Ascending aorta (tissue), 2 donors: ENCODE measurements around the gene YY1AP1. TPM values are rescaled to one million over a fixed set of nuclear protein-coding genes. Genes with fewer than 3 reads are reported as not detected.
A peak's percentile ranks its signal among the peaks of the same experiment; 100 is the strongest.
"Not testable (repeated sequence)": the region's sequence is repeated elsewhere in the genome, so short reads cannot be mapped to it uniquely, and the experiment has no call there.

Experiments used
- DNase-seq, 2 donors: peaks; one replicate each; pipeline ENCODE4 v3.0.0-alpha.2; 2019; ENCODE audit warnings: low spot score in 2 of 2
- H3K27ac ChIP-seq, 2 donors: fragments of 200-600 bp; sonication (generic); one replicate each; pipeline ENCODE4 v1.5.1; 2016 to 2017; ENCODE audit warnings: mild to moderate bottlenecking in 1 of 2
- H3K27me3 ChIP-seq: fragments of 200-600 bp; sonication (generic); one replicate; pipeline ENCODE4 v1.5.1; 2017
- H3K36me3 ChIP-seq, 2 donors: fragments of 200-600 bp; sonication (generic); one replicate each; pipeline ENCODE4 v1.5.1; 2016
- H3K4me1 ChIP-seq, 2 donors: fragments of 200-600 bp; sonication (generic); one replicate each; pipeline ENCODE4 v1.5.1; 2016 to 2017; ENCODE audit warnings: mild to moderate bottlenecking in 1 of 2
- H3K4me3 ChIP-seq, 2 donors: fragments of 200-600 bp; sonication (generic); one replicate each; pipeline ENCODE4 v1.5.1; 2016 to 2017; ENCODE audit warnings: mild to moderate bottlenecking in 1 of 2
- H3K9me3 ChIP-seq, 2 donors: fragments of 200-600 bp; sonication (generic); one replicate each; pipeline ENCODE4 v1.5.1; 2016
- intact Hi-C: fragments of 100-400 bp; cut with DNase I; formaldehyde crosslinking; loops from one replicate; pipeline ENCODE4 v1.15.1; 2023
- total RNA-seq: library from RNA; depleted of rRNA; stranded (reverse); fragments of >200 nt; gene quantifications from one replicate; pipeline ENCODE4 v1.1.0, GENCODE V29; 2016
- TF ChIP-seq, protein P1 (sequence below), 3 experiments: fragments of 200-600 bp in 2 of 3; fragments of 450-650 bp in 1 of 3; sonication (generic) in 2 of 3; IDR thresholded peaks; one replicate each; pipeline ENCODE4 v1.5.1; 2016 to 2019; ENCODE audit warnings: antibody characterized with exemption in 3 of 3, mild to moderate bottlenecking in 1 of 3, moderate library complexity in 1 of 3

YY1AP1 gene, protein sequence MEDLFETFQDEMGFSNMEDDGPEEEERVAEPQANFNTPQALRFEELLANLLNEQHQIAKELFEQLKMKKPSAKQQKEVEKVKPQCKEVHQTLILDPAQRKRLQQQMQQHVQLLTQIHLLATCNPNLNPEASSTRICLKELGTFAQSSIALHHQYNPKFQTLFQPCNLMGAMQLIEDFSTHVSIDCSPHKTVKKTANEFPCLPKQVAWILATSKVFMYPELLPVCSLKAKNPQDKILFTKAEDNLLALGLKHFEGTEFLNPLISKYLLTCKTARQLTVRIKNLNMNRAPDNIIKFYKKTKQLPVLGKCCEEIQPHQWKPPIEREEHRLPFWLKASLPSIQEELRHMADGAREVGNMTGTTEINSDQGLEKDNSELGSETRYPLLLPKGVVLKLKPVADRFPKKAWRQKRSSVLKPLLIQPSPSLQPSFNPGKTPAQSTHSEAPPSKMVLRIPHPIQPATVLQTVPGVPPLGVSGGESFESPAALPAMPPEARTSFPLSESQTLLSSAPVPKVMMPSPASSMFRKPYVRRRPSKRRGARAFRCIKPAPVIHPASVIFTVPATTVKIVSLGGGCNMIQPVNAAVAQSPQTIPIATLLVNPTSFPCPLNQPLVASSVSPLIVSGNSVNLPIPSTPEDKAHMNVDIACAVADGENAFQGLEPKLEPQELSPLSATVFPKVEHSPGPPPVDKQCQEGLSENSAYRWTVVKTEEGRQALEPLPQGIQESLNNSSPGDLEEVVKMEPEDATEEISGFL
- total RNA-seq: 24.2 TPM

DNA sequence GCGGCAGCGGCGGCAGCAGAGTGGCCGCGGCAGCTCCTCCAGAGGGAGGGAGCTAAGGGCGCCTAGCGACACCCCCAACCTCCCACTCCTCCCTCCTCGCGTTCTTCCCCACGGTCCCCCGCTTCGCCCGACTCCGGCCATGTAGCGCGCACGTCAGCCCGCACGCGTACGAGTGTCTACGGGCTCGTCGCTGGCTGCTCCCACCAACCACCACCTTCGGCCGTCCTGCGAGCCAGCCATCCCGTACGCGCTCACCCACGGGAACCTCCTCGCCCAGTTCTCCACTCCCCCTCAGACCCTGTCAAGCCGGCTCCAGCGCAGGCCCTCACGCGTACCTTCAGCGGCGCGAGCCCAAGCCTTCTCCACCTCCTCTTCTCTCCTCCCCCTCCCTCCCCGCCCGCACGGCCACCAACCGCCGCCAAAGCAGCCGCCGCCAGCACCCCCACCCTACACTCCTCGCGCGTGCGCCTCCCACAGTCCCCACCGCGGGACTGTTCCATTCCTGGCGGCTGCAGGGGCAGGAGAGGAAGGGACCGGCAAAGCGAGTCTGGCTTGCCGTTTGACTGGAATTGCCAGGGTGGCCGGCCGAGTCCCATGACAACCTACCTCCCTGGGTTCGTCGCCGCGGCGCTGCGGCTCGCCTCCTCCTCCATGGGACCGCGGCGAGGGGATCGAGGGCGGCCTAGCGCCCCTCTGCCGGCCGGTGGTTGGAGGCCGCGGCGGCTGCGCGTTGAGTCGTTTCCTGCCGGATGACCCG is at the start of gene YY1AP1:
Gene YY1AP1 (minus strand): TSS at position 451 of the 757 bp plus-strand sequence. CDS start 8,338 bp downstream, outside the sequence.
- peak within 1 kb of the TSS; percentile 95 to 98 for H3K27ac ChIP-seq
- H3K4me1 ChIP-seq: peaks cover 4 to 25% of the 10 kb centered on the region in 2 donors
- no peaks in the 10 kb centered on the region for H3K9me3 ChIP-seq
- peak; percentile 56 to 94 for DNase-seq
- H3K36me3 ChIP-seq: no peaks in the 10 kb centered on the region
- no peaks in the 10 kb centered on the region for H3K27me3 ChIP-seq
- H3K4me3 ChIP-seq: peak within 1 kb of the TSS; percentile 78 to 98
- TF ChIP-seq, protein P1, sequence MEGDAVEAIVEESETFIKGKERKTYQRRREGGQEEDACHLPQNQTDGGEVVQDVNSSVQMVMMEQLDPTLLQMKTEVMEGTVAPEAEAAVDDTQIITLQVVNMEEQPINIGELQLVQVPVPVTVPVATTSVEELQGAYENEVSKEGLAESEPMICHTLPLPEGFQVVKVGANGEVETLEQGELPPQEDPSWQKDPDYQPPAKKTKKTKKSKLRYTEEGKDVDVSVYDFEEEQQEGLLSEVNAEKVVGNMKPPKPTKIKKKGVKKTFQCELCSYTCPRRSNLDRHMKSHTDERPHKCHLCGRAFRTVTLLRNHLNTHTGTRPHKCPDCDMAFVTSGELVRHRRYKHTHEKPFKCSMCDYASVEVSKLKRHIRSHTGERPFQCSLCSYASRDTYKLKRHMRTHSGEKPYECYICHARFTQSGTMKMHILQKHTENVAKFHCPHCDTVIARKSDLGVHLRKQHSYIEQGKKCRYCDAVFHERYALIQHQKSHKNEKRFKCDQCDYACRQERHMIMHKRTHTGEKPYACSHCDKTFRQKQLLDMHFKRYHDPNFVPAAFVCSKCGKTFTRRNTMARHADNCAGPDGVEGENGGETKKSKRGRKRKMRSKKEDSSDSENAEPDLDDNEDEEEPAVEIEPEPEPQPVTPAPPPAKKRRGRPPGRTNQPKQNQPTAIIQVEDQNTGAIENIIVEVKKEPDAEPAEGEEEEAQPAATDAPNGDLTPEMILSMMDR (IDR thresholded peaks at IDR 0.05): peak in 2 of 3 experiments; percentile 32 to 33
- intact Hi-C loops: loop anchor here (2.0 kb wide), 1 partner anchor 222 kb away; the partner anchor contains the start of gene RIT1

DNA sequence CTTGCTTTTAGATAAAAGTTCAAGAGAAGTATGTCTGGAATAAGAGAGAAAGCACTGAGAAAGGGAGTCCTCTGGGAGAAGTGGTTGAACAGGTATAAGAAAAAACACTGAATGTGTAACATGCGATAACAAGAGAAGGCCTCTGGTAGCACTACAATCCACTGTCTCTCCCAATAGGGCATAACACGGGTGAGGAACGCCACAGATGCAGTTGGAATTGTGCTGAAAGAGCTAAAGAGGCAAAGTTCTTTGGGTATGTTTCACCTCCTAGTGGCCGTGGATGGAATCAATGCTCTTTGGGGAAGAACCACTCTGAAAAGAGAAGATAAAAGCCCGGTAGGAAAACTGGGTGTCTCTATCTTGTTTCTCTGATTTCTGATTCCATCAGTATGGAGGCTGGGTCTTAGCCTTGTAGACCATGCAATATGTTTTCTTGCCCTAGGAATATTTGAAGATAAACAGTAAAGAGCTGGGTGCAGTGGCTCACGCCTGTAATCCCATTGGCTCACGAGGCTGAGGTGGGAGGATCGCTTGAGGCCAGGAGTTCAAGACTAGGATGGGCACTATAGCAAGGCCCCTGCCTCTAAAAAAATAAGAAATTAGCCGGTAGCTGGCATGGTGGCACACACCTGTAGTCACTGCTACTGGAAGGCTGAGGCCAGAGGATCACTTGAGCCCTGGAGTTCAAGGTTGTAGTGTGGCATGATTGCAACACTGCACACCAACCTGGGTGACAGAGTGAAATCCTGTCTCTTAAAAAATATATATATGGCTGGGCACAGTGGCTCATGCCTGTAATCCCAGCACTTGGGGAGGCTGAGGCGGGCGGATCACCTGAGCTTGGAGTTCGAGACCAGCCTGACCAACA is 40.7 kb upstream of the YY1AP1 start:
- intact Hi-C loops: no loop called here
- Histone ChIP-seq H3K27ac (no peak overlapping the region), H3K27me3 (no peaks in the 10 kb centered on the region), H3K4me3 (no peak overlapping the region), H3K36me3 (peaks cover 19 to 45% of the 10 kb centered on the region in 2 donors), H3K4me1 (peaks cover 0 to 3% of the 10 kb centered on the region in 2 donors), H3K9me3 (no peaks in the 10 kb centered on the region)
- DNase-seq: peak in 1 of 2 donors; percentile 68
- TF ChIP-seq, protein P1 (IDR thresholded peaks at IDR 0.05): peak; percentile 10 to 49 (median 40)

DNA sequence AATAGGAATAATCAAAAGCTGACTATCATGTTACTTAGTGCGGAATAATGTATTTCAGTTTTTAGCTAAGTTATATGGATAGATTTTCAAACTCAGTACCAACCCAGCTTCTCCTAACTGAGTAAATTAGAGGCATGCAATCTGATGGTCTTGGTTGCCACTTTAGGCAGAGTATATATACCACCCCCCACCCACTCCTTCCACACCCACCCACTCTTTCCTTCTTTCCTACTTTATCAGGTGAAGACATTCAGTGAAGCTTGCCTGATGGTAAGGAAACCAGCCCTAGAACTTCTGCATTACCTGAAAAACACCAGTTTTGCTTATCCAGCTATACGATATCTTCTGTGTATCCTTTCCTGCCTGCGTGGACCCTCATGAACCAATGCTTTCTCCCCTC is 36.6 kb upstream of the YY1AP1 start:
- intact Hi-C loops: no loop called here
- H3K4me3 ChIP-seq: no peak overlapping the region
- no peaks in the 10 kb centered on the region for H3K9me3 ChIP-seq
- H3K4me1 ChIP-seq: no peaks in the 10 kb centered on the region
- no peaks in the 10 kb centered on the region for H3K27me3 ChIP-seq
- peaks cover 18 to 38% of the 10 kb centered on the region in 2 donors for H3K36me3 ChIP-seq
- TF ChIP-seq, protein P1 (IDR thresholded peaks at IDR 0.05): no peak
- DNase-seq: no peak
- H3K27ac ChIP-seq: no peak overlapping the region

DNA sequence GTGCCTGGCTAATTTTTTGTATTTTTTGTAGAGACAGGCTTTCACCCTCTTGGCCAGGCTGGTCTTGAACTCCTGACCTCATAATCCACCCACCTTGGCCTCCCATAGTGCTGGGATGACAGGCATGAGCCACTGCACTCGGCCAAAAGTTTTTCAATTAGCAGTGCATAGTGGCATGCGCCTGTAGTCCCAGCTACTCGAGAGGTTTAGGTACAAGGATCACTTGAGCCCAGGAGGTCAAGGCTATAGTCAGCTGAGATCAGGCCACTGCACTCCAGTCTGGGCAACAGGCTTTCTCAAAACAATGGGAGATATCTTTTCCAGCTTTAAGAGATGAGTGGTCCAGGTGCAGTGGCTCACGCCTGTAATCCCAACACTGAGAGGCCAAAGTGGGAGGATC is 31.1 kb upstream of the YY1AP1 start:
- Histone ChIP-seq H3K27ac (no peak overlapping the region), H3K36me3 (peaks cover 8 to 27% of the 10 kb centered on the region in 2 donors), H3K4me3 (no peak overlapping the region), H3K27me3 (no peaks in the 10 kb centered on the region), H3K4me1 (no peaks in the 10 kb centered on the region), H3K9me3 (no peaks in the 10 kb centered on the region)
- no peak for DNase-seq
- TF ChIP-seq, protein P1 (IDR thresholded peaks at IDR 0.05): no peak
- intact Hi-C loops: no loop called here

DNA sequence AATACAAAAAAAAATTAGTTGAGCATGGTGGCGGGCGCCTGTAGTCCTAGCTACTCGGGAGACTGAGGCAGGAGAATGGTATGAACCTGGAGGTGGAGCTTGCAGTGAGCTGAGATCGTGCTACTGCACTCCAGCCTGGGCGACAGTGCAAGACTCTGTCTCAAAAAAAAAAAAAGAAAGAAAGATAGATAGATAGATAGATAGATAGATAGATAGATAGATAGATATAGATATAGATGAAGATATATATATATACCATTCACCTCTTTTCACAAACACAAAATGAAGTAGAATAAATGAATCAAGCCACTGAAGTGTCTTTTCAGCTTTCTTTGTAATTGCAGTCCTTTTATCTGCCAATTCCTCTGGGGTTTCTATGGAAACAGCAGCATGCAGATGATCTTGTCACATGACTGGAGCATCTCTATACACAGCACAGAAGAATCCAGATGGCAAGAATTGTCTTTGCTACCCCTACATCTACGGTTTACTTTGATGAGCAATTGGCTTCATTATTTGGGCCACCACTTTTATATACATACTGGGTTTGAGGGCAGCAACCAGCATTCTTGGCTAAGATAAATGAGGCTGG is 30.0 kb upstream of the YY1AP1 start:
- intact Hi-C loops, H3K27ac ChIP-seq, DNase-seq, H3K4me3 ChIP-seq, H3K4me1 ChIP-seq, H3K9me3 ChIP-seq, H3K27me3 ChIP-seq: not testable (repeated sequence)
- peaks cover 11 to 27% of the 10 kb centered on the region in 2 donors for H3K36me3 ChIP-seq
